ENCODE data around the gene EZH1.

GRCh38 chr17:42653179-42654124 lies 91.4 kb downstream of the EZH1 start:
- TF ChIP-seq ISL1 (CRISPR knock-in tag; IDR thresholded peaks at IDR 0.05), result no peak
- no peak for TF ChIP-seq ZNF565 (CRISPR knock-in tag; conservative IDR thresholded peaks at IDR 0.05; ENCODE audit: low read depth)
- no peak for TF ChIP-seq CREB5 (CRISPR knock-in tag; IDR thresholded peaks at IDR 0.05; ENCODE audit: low read depth)
- no peak for TF ChIP-seq ZFP30 (CRISPR knock-in tag; IDR thresholded peaks at IDR 0.05)
- TF ChIP-seq ZNF8 (CRISPR knock-in tag; IDR thresholded peaks at IDR 0.05), result no peak

All from SK-N-SH treated with all-trans-retinoic acid at 6 μM for 48 hours (cell line).